ENCODE results near the gene SORL1.

Gene SORL1

GRCh38 chr11:121426476-121427399 lies 25.4 kb upstream of the SORL1 start:
- peak; percentile 57 for DNase-seq (ENCODE audit: low spot score)

GRCh38 chr11:121427400-121427744 lies 24.7 kb upstream of the SORL1 start:
- DNase-seq (ENCODE audit: low spot score): no peak

DNA sequence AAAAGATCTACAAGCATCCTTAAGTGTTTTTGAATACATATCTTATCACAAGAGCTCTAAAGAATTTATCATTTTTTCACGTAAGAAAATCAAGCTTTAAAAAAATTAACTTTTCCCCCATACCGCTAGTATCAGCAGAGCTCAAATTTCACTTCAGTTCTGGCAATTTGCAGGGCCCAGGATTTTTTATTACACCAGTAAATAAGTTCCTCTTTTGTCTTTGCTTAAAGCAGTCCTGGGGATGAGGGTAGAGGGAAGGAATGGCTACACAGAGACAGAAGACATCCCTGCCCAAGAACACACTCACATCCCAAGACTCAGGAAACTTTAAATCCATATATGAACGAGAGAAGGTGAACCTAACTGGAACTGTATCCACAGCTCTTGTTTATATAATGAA lies 22.6 kb upstream of the SORL1 start:
- no peak for DNase-seq (ENCODE audit: low spot score)

GRCh38 chr11:121431820-121432526 lies 20.1 kb upstream of the SORL1 start:
- DNase-seq (ENCODE audit: low spot score): no peak

DNA sequence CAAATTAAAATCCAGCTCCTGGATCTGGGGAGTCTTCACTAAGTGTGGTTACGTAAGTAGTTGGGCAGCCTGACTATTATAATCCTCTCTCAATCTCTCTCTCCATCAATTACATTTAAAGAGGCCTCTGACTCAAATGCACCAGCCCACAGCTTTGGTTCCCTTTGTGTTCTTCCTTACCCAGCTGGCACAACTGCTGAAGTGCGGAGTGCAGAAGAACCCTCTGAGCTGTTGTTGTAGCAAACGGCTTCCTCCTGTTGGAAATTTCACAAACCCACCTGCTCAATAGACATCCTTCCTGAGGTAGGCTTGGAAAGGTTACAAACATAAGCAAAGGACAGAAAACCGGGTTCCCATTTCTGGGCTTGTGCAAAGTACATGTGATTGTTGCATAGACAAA lies 17.0 kb upstream of the SORL1 start:
- DNase-seq (ENCODE audit: low spot score): no peak

DNA sequence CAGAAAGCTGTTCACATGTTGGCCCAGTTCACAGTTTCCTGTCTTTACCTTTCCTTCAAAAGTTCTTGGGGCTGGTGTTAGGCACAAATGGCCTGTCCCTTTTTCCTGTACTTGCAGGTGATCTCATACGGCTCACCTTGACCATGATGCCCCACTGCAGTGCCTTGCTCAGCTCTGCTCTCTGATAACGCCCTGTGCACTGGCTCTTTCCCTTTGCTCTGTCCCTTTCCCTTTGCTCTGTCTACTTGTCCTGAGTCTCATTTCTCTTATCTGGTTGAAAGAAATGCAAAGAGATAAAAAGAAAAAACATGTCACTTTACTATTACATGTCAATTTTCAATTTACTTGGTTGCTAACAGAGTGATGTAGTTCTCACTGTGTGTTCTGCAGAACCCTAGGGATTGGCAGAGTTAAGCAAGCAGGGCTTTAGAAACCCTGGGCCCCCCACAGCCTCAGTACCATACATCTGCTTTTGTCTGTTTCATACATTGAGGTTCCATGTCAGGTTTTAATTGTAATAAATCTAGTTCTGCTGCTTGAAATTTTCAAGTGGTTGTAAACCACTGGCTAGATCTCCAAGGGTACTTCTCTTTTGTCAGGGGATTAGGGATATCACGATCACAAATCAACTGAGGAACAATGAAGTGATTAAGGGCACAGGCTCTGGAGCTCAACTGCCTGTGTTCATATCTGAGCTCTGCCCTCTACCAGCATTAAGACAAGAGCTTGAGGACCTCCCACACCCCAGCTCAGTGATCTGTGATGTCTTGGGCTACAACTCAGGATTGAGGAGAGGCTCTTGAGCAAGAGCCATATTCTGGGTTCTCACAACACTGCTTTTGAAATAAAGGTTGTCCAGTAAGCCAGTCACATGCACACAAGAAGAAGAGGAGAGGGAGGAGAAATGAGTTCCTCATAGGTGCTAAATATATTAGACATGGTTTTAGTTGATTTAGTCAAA lies 16.3 kb upstream of the SORL1 start:
- DNase-seq (ENCODE audit: low spot score): no peak

- no peak for DNase-seq (ENCODE audit: low spot score)
Observed at GRCh38 chr11:121437018-121437685, 15.0 kb upstream of the SORL1 start.

DNA sequence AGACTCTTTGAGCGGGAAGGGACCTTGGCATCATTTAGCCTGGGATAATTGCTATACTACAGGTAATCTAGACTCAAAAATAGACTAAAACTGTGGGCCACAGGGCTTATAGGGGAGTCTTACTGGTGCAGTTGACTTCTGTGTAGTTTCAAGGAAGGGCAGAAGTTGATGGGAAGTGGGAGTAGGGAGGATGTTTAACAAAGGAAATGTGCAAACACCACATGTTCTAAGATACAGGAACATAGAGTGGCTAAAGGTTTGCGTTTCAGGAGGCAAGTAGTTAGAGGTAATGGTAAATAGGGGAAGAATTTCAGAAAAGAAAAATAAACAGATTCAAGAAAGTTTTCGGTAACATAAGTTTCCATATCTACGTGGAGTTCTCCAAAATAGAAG lies 14.4 kb upstream of the SORL1 start:
- no peak for DNase-seq (ENCODE audit: low spot score)

- no peak for DNase-seq (ENCODE audit: low spot score)
Observed at GRCh38 chr11:121439337-121439736, 12.8 kb upstream of the SORL1 start.

DNA sequence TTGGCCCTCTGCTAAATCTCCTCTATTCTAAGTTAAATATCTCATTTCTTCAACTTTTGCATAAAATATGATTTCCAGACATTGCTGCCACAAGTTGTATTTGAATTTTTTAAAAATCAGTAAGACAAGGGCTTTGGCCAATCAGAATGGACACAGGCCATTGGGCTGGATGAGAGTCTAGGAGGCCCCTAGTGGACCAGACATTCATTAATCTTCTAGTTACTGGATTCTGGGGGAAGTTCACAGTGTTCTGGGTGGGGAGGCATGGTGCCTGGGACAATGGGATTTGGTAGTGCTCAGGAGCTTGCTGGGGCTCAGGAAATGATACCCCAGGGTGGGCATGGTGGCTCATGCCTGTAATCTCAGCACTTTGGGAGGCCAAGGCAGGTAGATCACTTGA lies 12.4 kb upstream of the SORL1 start:
- no peak for DNase-seq (ENCODE audit: low spot score)

DNA sequence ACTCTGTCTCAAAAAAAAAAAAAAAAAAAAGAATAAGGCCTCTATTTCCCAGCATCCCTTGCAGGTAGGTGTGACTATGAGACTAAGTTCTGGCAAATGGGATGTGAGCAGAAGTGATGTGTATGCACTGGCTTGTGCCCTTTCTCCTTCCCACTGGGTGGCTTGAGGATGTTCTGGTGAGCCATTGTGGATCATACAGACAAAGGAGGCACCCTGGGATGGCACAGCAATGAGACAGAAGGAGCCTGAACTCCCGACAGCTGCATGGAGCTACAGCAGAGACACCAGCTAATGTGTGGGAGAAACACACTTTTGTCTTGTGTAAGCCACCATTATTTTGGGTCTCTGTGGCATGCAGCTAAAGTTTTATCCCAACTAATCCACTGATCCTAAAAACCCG lies 10.6 kb upstream of the SORL1 start:
- no peak for DNase-seq (ENCODE audit: low spot score)

DNA sequence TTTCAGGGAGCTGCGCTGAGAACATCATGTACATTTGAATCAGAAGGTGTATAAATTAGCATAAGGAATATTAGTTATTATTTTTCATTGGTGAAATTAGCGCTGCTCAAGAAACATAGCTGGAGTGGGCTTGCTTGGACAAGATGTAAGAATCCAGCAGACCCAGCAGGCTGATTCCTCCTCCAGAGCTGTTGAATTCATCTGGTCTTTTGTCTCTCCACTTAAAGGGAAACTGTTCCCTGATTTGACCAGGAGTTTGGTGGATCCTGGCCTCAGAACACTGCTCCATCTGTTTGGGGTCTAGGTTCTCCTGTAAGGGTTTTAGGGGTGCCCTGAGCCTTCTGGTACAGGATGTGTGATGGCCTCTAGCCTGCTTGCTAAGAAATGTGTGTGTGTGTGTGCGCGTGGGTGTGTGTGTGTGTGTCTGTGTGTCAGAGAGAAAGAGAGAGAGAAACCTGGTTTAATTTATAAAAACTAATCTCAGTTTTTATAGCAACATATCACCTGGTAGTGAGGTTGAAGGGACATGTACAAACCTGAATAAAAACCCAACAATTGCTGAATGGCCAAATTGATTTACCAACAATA lies 8.3 kb upstream of the SORL1 start:
- DNase-seq (ENCODE audit: low spot score): no peak

DNA sequence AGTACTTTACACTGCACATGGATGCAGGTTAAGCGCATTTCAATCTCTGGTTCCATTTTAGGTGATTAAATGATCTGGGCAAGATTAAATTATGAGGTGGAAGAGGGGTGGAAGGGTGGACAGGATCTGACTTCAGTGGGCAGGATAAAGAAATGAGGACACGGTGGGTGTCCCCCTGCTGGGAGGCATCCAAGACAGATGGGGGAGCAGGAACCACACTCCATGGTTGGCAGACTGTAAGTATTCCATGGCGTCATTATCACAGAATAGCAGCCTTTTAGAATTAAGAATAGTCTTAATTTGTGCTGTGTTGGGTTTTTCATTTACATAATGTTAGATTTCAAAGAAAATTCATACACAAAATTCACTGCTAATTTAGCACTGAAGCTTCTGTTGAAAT lies 7.6 kb upstream of the SORL1 start:
- no peak for DNase-seq (ENCODE audit: low spot score)

DNA sequence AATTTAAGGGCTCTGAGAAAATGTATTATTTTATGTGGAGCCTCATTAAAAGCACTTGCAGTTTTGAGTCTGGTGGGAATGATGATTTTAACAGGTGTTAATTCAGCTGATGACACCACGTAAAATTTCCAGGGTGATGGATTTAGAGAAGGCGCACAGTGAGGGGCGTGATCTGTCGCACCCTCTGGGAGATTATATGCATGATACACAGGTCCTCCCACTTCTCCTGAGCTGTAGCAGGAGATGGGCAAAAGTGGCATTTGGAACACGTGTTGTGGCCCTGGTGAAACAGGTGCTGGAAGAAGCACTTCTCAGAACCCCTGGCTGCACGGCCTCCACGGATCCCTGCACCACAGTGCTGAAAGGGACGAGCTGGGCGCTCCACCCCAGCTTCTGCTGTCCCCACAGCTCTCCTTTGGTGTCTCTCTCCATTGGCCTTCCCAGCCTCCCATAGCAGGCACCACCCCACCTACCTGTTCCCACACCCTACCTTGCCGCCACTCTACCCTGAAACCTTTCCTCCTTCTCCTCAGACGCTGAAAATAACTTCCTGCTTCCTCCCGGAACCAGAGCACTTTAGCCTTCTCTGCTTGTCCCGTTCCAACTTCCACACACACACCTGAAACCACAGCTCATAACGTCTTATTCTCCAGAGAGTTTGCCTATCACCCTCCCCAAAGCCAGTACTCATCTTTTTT lies 6.9 kb upstream of the SORL1 start:
- DNase-seq (ENCODE audit: low spot score): no peak

GRCh38 chr11:121446752-121447156 lies 5.4 kb upstream of the SORL1 start:
- no peak for DNase-seq (ENCODE audit: low spot score)

DNA sequence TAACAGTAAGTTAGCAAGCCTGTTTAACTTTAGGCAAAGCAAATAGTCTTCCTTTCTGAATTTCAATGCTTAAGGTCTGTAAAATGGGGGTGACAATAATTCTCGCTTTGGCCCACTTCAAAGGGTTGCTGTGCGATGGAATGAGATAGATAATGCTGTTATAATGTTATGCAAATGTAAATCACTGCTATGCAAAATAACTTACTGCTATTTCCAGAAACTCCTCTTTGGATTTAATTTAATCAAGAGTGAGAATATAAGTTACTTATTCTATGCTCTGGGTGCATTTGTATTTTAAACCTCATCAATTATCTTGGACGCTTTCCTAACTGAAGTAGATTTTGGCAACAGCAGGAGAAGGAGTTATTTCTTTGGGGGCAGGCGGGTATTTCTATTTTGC lies 4.1 kb upstream of the SORL1 start:
- no peak for DNase-seq (ENCODE audit: low spot score)

DNA sequence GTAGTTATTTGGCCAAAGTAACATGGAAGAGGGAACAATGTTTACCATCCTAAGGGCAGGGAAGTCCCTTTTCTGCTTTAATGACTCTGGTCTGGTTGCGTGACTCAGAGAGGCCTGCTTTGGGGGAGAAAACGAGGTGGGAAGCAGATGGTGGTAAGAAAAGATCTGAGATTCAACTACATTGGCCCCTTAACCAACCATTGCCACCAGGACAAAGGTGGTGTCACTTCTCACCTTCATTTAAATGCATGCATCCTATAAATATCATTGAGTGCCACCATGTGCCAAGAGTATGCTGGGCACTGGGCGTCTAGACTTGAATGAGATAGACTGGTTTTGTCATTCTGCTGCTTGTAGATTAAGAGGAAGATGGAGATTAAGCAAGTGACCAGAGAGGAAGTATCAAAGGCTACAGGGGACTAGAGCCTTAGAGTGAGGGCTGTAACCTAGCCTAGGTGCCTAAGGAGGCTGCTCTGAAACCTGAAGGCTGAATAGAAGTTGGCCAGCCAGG lies 3.6 kb upstream of the SORL1 start:
- DNase-seq (ENCODE audit: low spot score): no peak

- DNase-seq (ENCODE audit: low spot score): no peak
Observed at GRCh38 chr11:121449123-121449522, 3.0 kb upstream of the SORL1 start.

GRCh38 chr11:121449626-121450025 lies 2.5 kb upstream of the SORL1 start:
- no peak for DNase-seq (ENCODE audit: low spot score)

DNA sequence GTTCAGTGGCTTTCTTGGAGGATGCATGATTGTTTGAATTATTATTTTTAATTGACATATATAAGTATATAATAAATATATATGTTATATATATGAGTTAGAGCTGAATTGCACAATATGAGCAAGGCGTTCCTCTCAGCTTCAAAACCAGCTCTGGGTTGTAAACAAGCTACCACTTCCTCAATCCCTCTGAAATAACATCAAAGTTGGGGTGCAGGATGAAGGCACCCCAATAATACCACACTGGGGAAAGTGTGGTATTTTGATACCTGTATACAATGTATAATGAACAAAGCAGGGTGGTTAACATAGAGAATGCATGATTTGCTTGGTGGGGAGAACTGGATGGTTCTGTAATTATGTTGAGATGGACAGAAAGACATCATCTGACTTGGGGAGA lies 1.7 kb upstream of the SORL1 start:
- DNase-seq (ENCODE audit: low spot score): no peak
